Osteocyte (in vitro differentiated cells): ENCODE data around the gene CORO7. TPM values are rescaled to one million over a fixed set of nuclear protein-coding genes. Genes with fewer than 3 reads are reported as not detected.
A peak's percentile ranks its signal among the peaks of the same experiment; 100 is the strongest.

Experiments
- DNase-seq: peaks from one replicate; pipeline ENCODE4 v3.0.0; 2021; ENCODE audit warnings: mixed read lengths; ENCODE audit not compliant: unreplicated experiment; ENCODE audit errors: extremely low spot score
- H3K27ac Mint-ChIP-seq: one replicate; pipeline ENCODE4 v1.8.0; 2021; ENCODE audit warnings: mild to moderate bottlenecking, mixed read lengths; ENCODE audit not compliant: unreplicated experiment
- H3K27me3 Mint-ChIP-seq: one replicate; pipeline ENCODE4 v1.8.0; 2021; ENCODE audit warnings: mixed read lengths; ENCODE audit not compliant: unreplicated experiment
- H3K36me3 Mint-ChIP-seq: one replicate; pipeline ENCODE4 v1.8.0; 2021; ENCODE audit warnings: mixed read lengths; ENCODE audit not compliant: unreplicated experiment
- H3K4me1 Mint-ChIP-seq: one replicate; pipeline ENCODE4 v1.8.0; 2021; ENCODE audit warnings: mixed read lengths; ENCODE audit not compliant: unreplicated experiment
- H3K4me3 Mint-ChIP-seq: one replicate; pipeline ENCODE4 v1.8.0; 2021; ENCODE audit warnings: mild to moderate bottlenecking, moderate library complexity, mixed read lengths; ENCODE audit not compliant: unreplicated experiment
- H3K9me3 Mint-ChIP-seq: one replicate; pipeline ENCODE4 v1.8.0; 2021; ENCODE audit warnings: mixed read lengths; ENCODE audit not compliant: unreplicated experiment
- total RNA-seq: library from RNA; stranded (reverse); gene quantifications from 2 replicates; pipeline ENCODE4 v1.2.1, GENCODE V29; 2021
- TF ChIP-seq, protein P1 (sequence below): fragments of 200-600 bp; sonication (generic); IDR thresholded peaks from 2 replicates; pipeline ENCODE4 v1.5.0; 2021; ENCODE audit warnings: antibody characterized with exemption, mild to moderate bottlenecking, moderate library complexity

The CORO7 gene
- total RNA-seq, 1 donor from 2014 or later: 40.1 TPM

- Mint-ChIP-seq H3K9me3 (no peaks in the 10 kb centered on the region), H3K36me3 (peaks cover 23% of the 10 kb centered on the region), H3K4me1 (no peaks in the 10 kb centered on the region), H3K27me3 (no peaks in the 10 kb centered on the region), H3K27ac (no peak overlapping the region), H3K4me3 (no peak overlapping the region)
- DNase-seq: no peak
- TF ChIP-seq, protein P1, sequence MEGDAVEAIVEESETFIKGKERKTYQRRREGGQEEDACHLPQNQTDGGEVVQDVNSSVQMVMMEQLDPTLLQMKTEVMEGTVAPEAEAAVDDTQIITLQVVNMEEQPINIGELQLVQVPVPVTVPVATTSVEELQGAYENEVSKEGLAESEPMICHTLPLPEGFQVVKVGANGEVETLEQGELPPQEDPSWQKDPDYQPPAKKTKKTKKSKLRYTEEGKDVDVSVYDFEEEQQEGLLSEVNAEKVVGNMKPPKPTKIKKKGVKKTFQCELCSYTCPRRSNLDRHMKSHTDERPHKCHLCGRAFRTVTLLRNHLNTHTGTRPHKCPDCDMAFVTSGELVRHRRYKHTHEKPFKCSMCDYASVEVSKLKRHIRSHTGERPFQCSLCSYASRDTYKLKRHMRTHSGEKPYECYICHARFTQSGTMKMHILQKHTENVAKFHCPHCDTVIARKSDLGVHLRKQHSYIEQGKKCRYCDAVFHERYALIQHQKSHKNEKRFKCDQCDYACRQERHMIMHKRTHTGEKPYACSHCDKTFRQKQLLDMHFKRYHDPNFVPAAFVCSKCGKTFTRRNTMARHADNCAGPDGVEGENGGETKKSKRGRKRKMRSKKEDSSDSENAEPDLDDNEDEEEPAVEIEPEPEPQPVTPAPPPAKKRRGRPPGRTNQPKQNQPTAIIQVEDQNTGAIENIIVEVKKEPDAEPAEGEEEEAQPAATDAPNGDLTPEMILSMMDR: no peak
Measured at GRCh38 chr16:4455951-4456350, 39.6 kb upstream of the CORO7 start.

DNA sequence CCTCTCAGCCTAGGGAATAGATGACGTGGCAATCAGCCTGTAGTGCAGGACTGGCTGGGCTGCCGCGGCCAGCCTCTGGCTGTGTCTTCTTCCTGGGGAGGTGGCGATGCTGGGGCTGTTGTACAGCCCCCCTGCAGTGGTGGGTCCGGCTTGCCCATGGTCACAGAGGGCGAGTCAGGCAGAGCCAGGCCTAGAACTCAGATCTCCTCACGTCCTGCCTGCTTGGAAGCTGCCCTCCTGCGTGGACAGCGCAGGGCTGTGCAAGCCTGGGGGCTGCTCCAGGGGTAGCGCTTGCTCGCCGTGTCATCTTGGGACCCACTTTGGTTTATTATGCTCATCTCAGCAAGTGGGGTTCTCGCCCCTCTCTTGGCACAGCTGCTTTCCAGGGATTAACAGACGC, 38.7 kb upstream of the CORO7 start:
- Mint-ChIP-seq H3K36me3 (peaks cover 29% of the 10 kb centered on the region), H3K4me1 (no peaks in the 10 kb centered on the region), H3K27ac (no peak overlapping the region), H3K4me3 (no peak overlapping the region), H3K27me3 (no peaks in the 10 kb centered on the region), H3K9me3 (no peaks in the 10 kb centered on the region)
- DNase-seq: no peak
- TF ChIP-seq, protein P1: no peak

GRCh38 chr16:4454623-4455022, 38.2 kb upstream of the CORO7 start:
- no peak for DNase-seq
- no peaks in the 10 kb centered on the region for H3K9me3 Mint-ChIP-seq
- TF ChIP-seq, protein P1: no peak
- H3K4me3 Mint-ChIP-seq: no peak overlapping the region
- H3K27me3 Mint-ChIP-seq: no peaks in the 10 kb centered on the region
- no peak overlapping the region for H3K27ac Mint-ChIP-seq
- no peaks in the 10 kb centered on the region for H3K4me1 Mint-ChIP-seq
- H3K36me3 Mint-ChIP-seq: peaks cover 30% of the 10 kb centered on the region

GRCh38 chr16:4452674-4453073, 36.3 kb upstream of the CORO7 start:
- H3K27ac Mint-ChIP-seq: no peak overlapping the region
- TF ChIP-seq, protein P1: no peak
- H3K27me3 Mint-ChIP-seq: no peaks in the 10 kb centered on the region
- H3K4me3 Mint-ChIP-seq: no peak overlapping the region
- peaks cover 36% of the 10 kb centered on the region for H3K36me3 Mint-ChIP-seq
- H3K9me3 Mint-ChIP-seq: no peaks in the 10 kb centered on the region
- H3K4me1 Mint-ChIP-seq: no peaks in the 10 kb centered on the region
- DNase-seq: no peak

DNA sequence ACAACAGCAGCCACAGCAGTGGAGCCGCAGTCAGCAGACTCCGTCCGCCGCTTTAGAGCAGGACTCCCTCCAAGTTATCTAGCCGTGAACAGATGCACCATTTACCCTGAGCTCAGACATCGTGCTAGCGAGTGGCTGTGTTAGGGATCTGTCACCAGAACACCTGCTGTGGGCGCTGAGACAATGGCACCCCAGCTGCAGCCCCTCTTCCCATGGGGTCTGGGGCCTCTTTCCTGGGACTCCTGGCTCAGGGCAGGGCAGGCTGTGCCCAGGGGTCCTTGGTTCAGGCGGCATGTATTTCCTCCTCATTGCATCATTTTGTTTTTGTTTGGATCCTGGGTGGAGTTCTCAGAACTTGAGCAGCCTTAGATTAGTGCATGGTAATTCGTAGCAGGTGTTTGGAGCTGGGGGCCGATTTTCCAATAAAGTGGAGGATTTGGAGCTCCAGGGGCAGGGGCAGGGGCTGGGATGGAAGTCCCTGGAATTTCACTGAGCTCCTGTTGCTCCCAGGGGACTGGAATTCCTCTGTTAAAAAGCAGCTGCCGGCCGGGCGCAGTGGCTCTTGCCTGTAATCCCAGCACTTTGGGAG, 34.6 kb upstream of the CORO7 start:
- no peaks in the 10 kb centered on the region for H3K27me3 Mint-ChIP-seq
- no peaks in the 10 kb centered on the region for H3K9me3 Mint-ChIP-seq
- peaks cover 41% of the 10 kb centered on the region for H3K36me3 Mint-ChIP-seq
- no peaks in the 10 kb centered on the region for H3K4me1 Mint-ChIP-seq
- H3K4me3 Mint-ChIP-seq: no peak overlapping the region
- DNase-seq: no peak
- TF ChIP-seq, protein P1: no peak
- H3K27ac Mint-ChIP-seq: peak overlapping the region; percentile 47
